HFF-Myc (cell line): Measurements from ENCODE around the gene CCDC183.
"Not testable (repeated sequence)": the region's sequence is repeated elsewhere in the genome, so short reads cannot be mapped to it uniquely, and the experiment has no call there.

Experiments
- DNase-seq: peaks from one replicate; pipeline ENCODE4 v3.0.0-alpha.2; 2011; ENCODE audit warnings: low read depth; ENCODE audit errors: extremely low read depth
- H3K4me3 ChIP-seq: replicated peaks from 2 replicates; pipeline ENCODE4 v1.5.1; 2011; ENCODE audit warnings: low read depth, mild to moderate bottlenecking, control low read depth, low read length
- TF ChIP-seq, protein P1 (sequence below): IDR thresholded peaks from 2 replicates; pipeline ENCODE4 v1.5.1; 2012; ENCODE audit warnings: mild to moderate bottlenecking, low read depth, low read length, control low read depth; ENCODE audit errors: missing control alignments

The CCDC183 gene

DNA sequence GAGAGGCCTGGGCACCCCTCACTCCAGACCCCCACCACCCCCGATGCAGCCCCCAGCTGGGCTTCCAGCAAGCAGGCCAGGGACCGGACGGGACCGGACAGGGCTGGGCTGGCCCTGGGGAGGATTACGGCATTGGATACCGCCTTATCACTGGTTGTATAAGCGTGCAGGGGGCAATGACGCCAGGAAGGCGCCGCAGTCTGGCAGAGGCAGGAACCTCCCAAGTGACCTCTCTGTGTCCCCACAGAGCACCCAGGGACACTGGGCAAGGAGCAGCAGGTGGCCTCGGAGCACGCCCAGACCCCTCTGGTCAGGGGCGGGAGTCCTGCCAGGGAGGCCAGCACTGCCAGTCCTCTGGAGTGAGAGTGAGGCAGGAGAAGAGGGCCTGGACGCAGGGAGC, 31.1 kb upstream of the CCDC183 start:
- TF ChIP-seq, protein P1, sequence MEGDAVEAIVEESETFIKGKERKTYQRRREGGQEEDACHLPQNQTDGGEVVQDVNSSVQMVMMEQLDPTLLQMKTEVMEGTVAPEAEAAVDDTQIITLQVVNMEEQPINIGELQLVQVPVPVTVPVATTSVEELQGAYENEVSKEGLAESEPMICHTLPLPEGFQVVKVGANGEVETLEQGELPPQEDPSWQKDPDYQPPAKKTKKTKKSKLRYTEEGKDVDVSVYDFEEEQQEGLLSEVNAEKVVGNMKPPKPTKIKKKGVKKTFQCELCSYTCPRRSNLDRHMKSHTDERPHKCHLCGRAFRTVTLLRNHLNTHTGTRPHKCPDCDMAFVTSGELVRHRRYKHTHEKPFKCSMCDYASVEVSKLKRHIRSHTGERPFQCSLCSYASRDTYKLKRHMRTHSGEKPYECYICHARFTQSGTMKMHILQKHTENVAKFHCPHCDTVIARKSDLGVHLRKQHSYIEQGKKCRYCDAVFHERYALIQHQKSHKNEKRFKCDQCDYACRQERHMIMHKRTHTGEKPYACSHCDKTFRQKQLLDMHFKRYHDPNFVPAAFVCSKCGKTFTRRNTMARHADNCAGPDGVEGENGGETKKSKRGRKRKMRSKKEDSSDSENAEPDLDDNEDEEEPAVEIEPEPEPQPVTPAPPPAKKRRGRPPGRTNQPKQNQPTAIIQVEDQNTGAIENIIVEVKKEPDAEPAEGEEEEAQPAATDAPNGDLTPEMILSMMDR = no peak
- H3K4me3 ChIP-seq = no peak overlapping the region
- no peak for DNase-seq

DNA sequence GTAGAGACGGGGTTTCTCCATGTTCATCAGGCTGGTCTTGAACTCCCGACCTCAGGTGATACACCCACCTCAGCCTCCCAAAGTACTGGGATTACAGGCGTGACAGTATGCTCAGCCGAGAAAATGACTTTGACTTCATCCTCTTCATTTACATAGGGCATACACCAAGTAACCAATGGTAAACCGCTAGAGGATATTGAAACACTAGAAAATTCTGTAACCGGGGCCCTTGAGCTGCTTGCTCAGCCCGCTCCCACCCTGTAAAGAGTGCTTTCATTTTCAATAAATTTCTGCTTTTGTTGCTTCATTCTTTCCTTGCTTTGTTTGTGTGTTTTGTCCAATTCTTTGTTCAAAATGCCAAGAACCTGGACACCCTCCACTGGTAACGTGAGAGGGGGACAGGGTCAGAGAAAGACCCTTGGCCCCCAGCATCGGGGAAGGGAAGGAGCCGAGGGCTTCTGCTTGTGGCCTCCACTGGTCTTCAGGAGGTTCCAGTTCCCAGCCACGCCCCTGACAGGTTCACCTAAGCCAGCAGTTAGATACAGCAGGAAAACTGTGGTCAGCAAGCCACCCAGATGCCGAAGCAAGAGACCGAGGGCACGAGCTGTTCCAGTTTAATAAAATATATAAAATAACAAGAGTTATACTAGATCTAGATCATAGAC, 30.3 kb upstream of the CCDC183 start:
- DNase-seq, H3K4me3 ChIP-seq: not testable (repeated sequence)

DNA sequence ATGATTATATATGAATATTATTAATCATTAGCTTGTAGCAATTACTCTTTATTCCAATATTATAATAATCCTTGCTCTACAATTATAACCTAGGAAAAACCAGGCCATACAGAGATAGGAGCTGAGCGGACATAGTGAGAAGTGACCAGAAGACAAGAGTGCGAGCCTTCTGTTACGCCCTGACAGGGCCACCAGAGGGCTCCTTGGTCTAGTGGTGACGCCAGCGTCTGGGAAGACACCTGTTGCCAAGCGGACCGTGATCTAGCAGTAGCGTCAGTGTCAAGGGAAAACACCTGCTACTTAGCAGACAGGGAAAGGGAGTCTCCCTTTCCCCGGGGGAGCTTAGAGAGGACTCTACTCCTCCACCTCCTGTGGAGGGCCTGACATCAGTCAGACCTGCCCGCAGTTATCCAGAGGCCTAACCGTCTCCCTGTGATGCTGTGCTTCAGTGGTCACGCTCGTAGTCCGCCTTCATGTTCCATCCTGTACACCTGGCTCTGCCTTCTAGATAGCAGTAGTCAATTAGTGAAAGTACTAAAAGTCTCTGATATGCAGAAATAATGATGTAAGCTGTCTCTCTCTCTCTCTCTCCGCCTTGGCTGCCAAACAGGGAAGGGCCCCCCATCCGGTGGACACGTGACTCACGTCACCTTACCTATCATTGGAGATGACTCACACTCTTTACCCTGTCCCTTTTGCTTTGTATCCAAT, 29.6 kb upstream of the CCDC183 start:
- not testable (repeated sequence) for H3K4me3 ChIP-seq, DNase-seq
- TF ChIP-seq, protein P1 = peak; percentile 34

DNA sequence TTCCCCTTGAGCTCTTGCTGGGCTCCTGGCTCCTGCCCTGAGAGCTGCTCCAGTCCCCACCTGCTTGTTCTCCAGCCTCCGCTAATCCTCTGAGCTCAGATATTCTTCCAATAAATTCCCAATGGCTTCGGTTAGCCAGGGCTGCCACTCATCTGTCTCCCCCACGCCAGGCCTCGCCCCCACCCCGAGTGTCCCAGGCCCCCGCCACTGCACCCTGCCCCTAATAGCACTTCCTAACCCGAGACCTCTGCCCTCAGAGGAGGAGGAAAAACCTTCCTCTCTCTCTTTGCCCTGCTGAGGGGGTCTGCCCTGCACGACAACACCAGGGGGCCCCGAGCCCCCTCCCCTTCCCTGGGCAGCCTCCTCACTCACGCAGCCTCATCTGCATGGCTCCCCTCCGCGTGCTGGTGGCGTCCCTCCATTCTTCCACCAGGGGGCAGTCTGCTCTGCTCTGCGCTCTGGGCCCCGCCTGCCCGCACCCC, 26.4 kb upstream of the CCDC183 start:
- TF ChIP-seq, protein P1 = peak; percentile 46
- no peak for DNase-seq
- no peak overlapping the region for H3K4me3 ChIP-seq

DNA sequence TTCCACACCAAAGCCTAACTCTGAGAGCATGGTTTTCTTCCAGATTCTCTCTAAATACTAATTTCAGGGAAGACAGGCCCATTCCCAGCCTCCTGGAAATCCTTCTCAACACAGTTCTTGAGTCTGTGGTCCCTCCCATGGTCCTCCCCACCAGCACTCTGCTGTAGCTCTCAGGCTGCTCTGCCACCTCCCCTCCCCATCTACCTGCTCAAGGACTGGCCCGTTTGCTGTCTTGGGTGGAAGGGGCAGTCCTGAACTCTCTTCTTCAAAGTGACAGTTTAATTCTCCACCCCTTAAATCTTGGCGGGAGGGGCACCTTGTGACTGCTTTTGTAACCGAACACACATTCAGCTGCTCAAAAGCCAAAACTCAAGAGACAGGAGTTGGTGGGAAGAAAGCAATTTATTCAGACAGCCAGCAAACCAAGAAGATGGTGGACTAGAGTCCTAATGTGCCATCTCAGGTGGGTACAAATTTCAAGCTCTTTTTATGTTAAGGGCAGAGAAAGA, 24.2 kb upstream of the CCDC183 start:
- DNase-seq = no peak
- TF ChIP-seq, protein P1 = no peak
- H3K4me3 ChIP-seq = no peak overlapping the region

DNA sequence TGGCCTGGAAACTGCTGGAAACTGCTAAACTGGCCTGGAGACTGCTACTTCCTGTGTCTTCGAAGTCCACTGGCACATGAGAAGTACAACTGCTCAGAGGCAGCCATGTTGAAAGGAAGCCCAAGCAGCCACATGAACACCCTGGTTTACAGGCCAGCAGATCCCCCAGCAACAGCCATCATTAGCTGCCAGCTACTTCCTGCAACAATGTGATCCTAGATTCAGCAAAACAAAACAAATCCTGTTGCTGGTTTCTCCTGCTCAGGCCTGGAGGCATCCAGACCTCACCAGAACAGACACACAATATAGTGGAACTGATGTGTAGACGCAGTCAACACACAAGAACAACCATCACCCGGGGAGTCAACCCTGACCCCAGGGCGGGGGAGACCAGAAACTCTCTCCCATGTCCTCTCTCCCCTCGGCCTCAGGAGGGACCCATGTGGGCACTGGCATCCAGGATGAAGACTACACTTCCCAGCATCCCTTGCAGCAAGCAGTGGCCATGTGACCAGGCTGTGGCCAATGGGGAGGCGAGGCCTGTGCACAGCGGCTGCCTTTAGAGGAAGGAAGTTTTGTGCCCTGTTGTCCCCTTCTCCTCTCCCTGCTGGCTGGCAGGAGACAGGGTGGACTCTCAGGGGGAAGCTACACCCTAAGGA, 22.6 kb upstream of the CCDC183 start:
- no peak for DNase-seq
- TF ChIP-seq, protein P1 = no peak
- H3K4me3 ChIP-seq = no peak overlapping the region
